Inflammatory macrophage treated with lipopolysaccharide for 1 hour (primary cell): ENCODE data around the gene PLSCR2.
"Not testable (repeated sequence)": the region's sequence is repeated elsewhere in the genome, so short reads cannot be mapped to it uniquely, and the experiment has no call there.

Experiments used
- DNase-seq, 2 donors: peaks; one replicate each; pipeline ENCODE4 v3.0.0-alpha.2; 2020 to 2022

PLSCR2 gene

DNA sequence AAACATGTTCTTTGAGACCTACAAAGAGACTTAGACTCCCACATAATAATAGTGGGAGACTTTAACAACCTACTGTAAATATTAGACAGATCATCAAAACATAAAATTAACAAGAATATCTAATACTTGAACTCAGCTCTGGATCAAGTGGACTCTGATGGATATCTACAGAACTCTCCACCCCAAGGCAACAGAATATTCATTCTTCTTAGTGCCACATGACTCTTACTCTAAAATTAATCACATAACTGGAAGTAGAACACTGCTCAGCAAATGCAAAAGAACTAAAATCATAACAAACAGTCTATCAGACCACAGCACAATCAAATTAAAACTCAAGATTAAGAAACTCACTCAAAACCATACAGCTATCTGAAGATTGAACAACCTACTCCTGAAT is 15.9 kb upstream of the PLSCR2 start:
- no peak for DNase-seq

DNA sequence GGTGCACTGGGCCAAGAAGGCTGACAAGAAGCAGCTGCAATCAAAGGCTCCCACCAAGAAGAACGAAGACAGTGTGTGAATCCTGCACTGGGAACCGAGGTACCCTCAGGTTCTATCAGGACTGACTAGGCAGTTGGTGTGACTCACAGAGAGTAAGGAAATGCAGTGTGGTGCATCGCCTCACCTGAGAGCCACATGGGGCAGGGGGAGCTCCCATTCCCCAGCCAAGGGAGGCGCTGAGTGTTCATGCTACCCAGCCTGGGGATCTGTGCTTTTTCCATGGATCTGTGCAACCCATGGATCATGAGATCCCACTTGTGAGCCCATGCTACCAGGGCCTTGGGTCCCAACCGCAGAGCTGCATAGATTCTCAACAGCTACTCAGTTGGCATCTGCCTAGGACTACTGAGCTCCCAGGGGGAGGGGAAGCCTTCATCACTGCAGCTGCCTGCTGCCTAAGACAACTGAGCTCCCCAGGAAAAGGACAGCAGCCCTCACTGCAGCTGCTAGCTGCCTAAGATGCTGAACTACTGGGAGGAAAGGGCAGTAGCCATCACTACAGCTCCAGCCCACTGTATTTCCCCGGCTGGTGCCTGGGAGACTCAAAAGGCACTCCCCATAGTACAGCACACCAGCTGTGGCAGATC is 6.9 kb upstream of the PLSCR2 start:
- no peak for DNase-seq

GRCh38 chr3:146474976-146475375 is 5.6 kb upstream of the PLSCR2 start:
- not testable (repeated sequence) for DNase-seq

GRCh38 chr3:146473726-146474125 is 4.4 kb upstream of the PLSCR2 start:
- no peak for DNase-seq

DNA sequence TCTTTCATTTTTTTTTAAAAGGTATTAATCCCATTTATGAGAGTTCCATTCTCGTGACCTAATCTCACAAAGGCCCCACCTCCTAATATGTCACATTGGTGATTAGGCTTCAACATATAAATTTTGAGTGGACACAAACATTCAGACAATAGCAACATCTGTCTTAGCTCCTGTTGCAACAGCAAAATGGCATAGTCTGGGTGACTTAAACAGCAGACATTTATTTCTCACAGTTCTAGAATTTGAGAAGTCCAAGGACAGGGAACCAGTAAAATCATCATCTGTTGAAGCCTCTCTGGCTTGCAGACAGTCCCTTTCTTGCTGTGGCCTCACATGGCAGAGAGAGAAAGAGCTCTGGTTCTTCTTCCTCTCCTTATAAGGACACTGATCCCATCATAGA is 3.2 kb upstream of the PLSCR2 start:
- DNase-seq = no peak

DNA sequence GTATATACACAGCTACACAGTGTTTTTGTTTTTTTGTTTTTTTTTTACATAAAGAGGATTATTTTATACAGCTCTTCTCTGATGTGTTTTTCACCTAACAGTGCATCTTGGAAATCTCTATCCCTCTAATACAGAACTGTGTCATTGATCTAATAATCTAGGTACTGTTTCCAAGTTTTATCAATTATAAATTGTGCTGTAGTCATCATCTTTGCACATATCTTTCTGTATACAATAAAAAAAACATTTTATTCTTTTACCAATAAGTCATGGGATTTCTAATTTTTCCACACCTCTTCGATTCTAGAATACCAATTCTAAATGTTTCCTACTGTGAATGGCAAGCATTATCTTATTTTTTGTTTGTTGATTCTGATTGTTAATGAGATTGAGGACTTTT is 1.7 kb upstream of the PLSCR2 start:
- DNase-seq = no peak

GRCh38 chr3:146470425-146470990 is 1.1 kb upstream of the PLSCR2 start:
- DNase-seq = no peak

- no peak for DNase-seq
These were observed 651 bp downstream of the PLSCR2 start for GRCh38 chr3:146468671-146469149.

GRCh38 chr3:146468234-146468633 is 1.1 kb downstream of the PLSCR2 start:
- no peak for DNase-seq

DNA sequence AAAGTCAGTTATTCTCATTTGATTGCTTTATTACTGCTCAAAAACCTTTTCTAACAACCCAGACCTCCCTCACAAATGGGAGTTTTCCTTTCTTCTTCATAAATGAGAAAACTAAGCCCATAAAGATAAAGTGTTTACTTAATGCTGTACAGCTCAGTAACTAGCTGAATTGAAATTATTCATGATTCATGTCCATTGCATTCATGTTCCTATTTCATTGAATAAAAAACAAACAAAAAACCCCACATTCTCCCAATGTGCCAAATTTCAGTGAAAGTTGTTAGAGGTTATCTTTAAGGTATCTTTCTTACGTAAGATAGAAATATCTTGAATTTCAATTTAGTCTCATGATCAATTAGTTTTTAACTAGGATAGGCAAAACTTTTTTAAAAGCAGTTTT is 2.8 kb downstream of the PLSCR2 start:
- DNase-seq = no peak

DNA sequence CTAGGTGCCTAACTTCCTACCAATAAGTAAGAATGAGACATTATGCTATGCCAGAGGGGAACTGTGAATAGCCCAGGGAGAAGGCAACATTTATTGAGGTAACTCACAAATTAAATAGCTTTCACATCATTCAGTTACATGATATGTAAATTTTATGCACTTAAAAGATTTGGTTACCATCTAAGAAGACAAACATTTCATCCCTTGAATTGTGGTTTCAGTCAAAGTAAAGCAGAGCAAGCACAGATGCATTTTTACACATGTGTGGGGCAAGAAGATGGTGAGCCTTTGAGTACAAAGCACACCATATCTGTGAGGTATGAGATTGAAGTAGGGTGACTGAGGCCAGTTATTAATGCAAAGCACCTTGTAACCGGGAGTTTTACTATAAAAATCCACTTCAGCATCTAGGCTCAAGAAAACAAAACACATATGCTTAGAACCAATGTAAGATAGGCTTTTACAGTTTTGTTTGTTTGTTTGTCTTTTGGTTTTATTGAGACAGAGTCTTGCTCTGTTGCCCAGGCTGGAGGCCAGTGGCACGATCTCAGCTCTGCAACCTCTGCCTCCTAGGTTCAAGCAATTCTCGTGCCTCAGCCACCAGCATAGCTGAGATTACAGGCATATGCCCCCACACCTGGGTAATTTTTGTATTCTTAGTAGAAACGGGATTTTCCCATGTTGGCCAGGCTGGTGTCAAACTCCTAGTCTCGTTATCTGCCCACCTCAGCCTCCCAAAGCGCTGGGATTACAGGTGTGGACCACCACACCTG is 3.5 kb downstream of the PLSCR2 start:
- DNase-seq = no peak

DNA sequence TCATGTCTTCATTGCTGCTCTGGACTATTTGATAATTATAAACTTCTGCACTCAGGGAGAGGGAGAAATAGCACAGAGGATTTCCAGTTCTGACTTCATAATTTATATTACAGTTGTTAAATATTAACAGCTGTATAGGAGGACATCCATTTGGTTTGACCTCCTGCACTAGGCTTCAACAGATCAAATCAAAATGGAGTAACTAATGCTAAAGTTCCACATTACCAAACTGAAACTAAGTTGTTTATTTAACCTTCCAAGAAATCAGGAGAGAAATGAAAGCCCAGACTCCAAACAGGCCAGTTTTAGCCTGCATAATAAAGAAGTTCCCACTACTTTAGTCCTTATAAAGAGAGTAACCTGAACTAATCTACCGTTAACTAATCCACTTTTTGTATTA is 4.6 kb downstream of the PLSCR2 start:
- no peak for DNase-seq

DNA sequence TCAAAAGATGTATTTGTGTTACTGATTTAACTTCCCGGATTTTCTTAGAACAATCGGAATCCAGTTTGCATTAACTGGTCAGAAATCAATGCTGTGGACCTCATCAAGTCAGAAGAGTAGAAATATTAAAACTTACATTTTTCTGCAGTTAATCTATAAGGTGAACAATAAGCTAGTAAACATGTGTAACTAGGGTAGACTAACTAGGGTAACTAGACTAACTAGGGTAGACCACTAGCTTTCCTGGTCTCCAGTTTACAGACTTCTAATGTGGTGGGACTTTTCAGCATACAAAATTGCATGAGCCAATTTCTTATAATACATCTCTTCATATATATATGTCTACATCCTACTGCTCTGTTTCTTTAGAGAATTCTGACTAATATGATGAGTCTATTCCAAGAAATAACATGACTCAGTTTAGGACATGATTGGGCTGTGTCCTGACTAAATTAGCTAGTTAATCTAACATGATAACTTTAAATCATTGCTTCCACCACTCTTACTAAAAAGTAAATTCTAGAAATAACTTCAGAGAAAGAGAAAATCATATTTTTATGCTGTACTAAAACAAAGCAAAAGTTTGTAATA is 5.3 kb downstream of the PLSCR2 start:
- DNase-seq = no peak

- no peak for DNase-seq
These were observed 14.6 kb downstream of the PLSCR2 start for GRCh38 chr3:146454796-146455195.

DNA sequence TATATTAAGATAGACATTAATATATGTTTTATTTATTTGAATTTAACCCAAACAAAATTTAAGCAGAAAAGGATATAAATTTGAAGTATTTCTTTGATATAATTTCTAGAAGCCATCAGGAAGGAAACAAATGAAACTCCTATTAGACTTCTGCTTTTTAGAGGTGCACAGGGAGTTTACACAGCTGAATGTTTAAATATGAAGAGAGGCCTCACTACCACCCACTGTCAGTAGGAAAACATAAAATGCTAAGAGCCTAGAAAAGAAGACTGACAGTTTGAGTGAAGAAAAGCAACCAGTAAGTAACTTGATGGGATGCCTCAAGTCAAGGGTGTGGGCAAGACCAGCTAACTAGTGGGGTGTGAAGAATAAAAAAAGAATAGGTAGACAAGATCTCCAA is 19.7 kb downstream of the PLSCR2 start:
- DNase-seq = no peak

DNA sequence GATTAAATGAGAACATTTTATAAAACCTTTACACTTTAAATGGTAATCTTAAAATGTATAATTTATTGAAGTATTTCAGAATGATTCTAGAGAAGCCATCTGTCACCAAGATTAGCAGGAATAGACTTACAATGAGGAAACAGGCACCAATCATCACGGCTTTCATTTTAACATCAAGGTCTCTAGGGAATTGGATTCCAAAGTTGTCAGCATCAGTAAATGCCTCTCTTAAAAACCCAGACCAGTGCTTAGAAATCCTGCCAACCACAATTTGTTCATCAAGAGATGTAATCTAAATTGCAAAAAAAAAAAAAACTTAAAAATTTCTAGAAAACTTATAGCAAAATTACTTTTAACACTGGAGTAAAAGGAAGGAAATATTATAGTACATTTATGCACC is 20.3 kb downstream of the PLSCR2 start:
- DNase-seq = no peak

GRCh38 chr3:146446026-146446425 is 23.3 kb downstream of the PLSCR2 start:
- no peak for DNase-seq

GRCh38 chr3:146440310-146440709 is 29.1 kb downstream of the PLSCR2 start:
- DNase-seq = not testable (repeated sequence)

- DNase-seq = no peak
These were observed 37.3 kb downstream of the PLSCR2 start for GRCh38 chr3:146432066-146432465.

GRCh38 chr3:146431240-146431639 is 38.1 kb downstream of the PLSCR2 start:
- no peak for DNase-seq

DNA sequence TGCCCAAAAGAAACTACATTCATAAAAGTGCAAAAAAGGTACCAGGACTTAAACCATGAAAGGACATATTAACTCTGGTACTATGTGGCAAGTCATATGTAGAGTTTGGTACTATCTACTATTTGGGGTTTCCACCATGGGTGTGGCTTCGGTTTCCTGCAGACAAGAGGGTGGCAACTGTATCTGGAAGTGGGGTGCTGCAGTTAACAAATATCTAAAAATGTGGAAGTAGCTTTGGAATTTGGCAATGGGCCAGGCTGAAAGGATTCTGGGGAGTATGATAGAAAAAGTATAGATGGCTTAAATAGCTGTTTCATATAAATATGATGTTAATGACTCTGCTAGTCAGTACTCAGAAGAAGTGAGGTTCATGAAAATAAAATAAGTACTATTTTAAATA is 44.0 kb downstream of the PLSCR2 start:
- peak in 1 of 2 donors; percentile 11 for DNase-seq

DNA sequence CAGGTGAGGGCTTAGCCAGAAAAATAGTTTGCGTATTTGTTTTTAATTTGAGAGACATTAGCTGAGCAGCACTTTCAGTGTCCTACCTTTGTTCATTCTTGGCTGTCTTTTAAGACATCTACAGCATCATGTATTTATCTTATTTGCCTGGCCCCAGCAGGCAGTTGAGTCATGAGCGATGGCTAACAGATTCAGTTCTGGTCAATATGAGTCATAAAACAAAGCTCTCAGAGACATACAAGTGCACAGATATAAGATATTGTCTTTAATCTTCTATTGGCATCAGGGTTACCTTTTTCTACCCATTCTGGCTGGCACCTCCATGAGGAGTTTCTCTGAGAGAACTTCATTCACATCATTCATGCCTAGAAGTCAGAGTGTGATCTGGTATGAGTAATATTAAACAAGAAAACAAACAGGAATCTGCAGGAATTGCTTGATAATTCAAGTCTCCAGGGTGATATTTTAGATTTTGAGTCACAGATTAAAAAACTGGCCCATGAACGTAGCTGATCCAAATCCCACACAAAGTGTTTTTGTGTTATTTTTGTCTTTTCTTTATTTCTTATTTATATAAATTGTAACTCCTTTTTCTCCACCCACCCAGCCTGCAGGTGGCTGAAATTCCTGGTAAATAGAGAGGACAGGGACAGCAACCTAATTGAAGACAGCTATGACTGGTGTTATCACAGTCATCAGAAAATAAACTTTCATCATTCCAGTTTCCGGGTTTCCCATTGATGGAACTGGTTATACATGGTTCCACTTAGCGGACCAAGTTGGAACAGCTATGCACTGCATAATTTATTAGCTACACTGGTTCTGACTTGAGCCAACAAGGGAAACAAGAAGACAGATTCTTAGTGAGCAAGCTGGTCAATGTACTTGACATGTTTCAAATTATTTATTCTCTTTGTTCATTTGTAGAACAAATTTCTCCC is 47.3 kb downstream of the PLSCR2 start:
- no peak for DNase-seq

GRCh38 chr3:146416366-146416765 is 53.0 kb downstream of the PLSCR2 start:
- DNase-seq = no peak
